ENCODE measurements around the gene STIM2. TPM values are rescaled to one million over a fixed set of nuclear protein-coding genes. Genes with fewer than 3 reads are reported as not detected.

STIM2 gene
- polyA plus RNA-seq, 1 donor (not counting 4 experiments of a cell fraction or from before 2014, with no cell fraction given), result 20.7 TPM

GRCh38 chr4:26999689-27000088 lies 139.0 kb downstream of the STIM2 start:
- no peaks in the 10 kb centered on the region for H3K36me3 ChIP-seq (ENCODE audit: control insufficient read depth in 2 of 2, extremely low read depth in 1 of 2, insufficient read depth in 2 of 2, low read length in 2 of 2)
- no peaks in the 10 kb centered on the region for H4K20me1 ChIP-seq (ENCODE audit: control insufficient read depth, extremely low read depth, insufficient read depth, low read length)
- FAIRE-seq, result no peak
- no peak overlapping the region for H3K4me2 ChIP-seq (ENCODE audit: control insufficient read depth, extremely low read depth, insufficient read depth, low read depth, low read length)
- no peak overlapping the region for H2AFZ ChIP-seq (ENCODE audit: control insufficient read depth, low read length)
- no peaks in the 10 kb centered on the region for H3K27me3 ChIP-seq (ENCODE audit: control insufficient read depth, extremely low read depth, insufficient read depth, low read length)
- H3K9ac ChIP-seq (ENCODE audit: control insufficient read depth, extremely low read depth, insufficient read depth, low read length), result no peak overlapping the region
- TF ChIP-seq, protein P1, sequence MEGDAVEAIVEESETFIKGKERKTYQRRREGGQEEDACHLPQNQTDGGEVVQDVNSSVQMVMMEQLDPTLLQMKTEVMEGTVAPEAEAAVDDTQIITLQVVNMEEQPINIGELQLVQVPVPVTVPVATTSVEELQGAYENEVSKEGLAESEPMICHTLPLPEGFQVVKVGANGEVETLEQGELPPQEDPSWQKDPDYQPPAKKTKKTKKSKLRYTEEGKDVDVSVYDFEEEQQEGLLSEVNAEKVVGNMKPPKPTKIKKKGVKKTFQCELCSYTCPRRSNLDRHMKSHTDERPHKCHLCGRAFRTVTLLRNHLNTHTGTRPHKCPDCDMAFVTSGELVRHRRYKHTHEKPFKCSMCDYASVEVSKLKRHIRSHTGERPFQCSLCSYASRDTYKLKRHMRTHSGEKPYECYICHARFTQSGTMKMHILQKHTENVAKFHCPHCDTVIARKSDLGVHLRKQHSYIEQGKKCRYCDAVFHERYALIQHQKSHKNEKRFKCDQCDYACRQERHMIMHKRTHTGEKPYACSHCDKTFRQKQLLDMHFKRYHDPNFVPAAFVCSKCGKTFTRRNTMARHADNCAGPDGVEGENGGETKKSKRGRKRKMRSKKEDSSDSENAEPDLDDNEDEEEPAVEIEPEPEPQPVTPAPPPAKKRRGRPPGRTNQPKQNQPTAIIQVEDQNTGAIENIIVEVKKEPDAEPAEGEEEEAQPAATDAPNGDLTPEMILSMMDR (optimal IDR thresholded peaks at IDR 0.05 in 1 of 3, IDR thresholded peaks at IDR 0.05 in 1 of 3, conservative IDR thresholded peaks at IDR 0.05 in 1 of 3; ENCODE audit: extremely low read depth in 1 of 3, insufficient read depth in 2 of 3, low read length in 3 of 3), result no peak
- TF ChIP-seq EZH2 (IDR thresholded peaks at IDR 0.05; ENCODE audit: low read length), result no peak
- H3K79me2 ChIP-seq (ENCODE audit: control insufficient read depth, insufficient read depth, low read length), result no peaks in the 10 kb centered on the region
- H3K9me1 ChIP-seq (ENCODE audit: control insufficient read depth, extremely low read depth, insufficient read depth, low read length), result no peaks in the 10 kb centered on the region
- dilution Hi-C loops (cut with MboI; ENCODE audit: extremely low pct_ligation_motif_present, low sequenced_read_pairs), result no loop called here
- H3K4me3 ChIP-seq (ENCODE audit: control insufficient read depth in 2 of 3, extremely low read depth in 1 of 3, insufficient read depth in 2 of 3, low read depth in 1 of 3, low read length in 3 of 3), result no peak overlapping the region
- DNase-seq (ENCODE audit: low read depth, low spot score), result no peak
- H3K4me1 ChIP-seq (ENCODE audit: control insufficient read depth, extremely low read depth, insufficient read depth, low read length), result no peaks in the 10 kb centered on the region
- H3K9me3 ChIP-seq (ENCODE audit: control insufficient read depth, low read depth, low read length), result no peaks in the 10 kb centered on the region
- no peak overlapping the region for H3K27ac ChIP-seq (ENCODE audit: control insufficient read depth, insufficient read depth, low read length)

DNA sequence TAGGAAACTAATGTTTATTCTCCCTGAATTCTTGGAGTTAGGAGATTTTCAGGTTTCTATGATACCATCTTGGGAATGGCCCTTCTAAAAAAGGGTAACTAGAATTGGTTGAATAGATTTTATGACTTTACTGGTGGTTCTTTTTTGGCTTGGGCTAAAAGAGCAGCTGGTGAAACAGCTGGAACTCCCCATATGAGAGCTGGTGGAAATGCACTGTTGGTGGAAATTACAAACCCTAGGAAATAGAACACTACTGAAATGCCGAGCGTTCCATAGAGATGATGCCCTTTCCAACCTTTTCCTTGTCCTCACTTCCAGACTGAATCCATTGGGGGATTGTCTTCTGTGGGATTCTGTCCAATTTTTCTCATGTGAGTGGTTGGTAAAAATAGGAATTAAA lies 139.5 kb downstream of the STIM2 start:
- Histone ChIP-seq H3K27ac (ENCODE audit: control insufficient read depth, insufficient read depth, low read length) (no peak overlapping the region), H3K4me1 (ENCODE audit: control insufficient read depth, extremely low read depth, insufficient read depth, low read length) (peaks cover 2% of the 10 kb centered on the region), H4K20me1 (ENCODE audit: control insufficient read depth, extremely low read depth, insufficient read depth, low read length) (no peaks in the 10 kb centered on the region), H3K9me3 (ENCODE audit: control insufficient read depth, low read depth, low read length) (no peaks in the 10 kb centered on the region), H3K4me3 (ENCODE audit: control insufficient read depth in 2 of 3, extremely low read depth in 1 of 3, insufficient read depth in 2 of 3, low read depth in 1 of 3, low read length in 3 of 3) (no peak overlapping the region), H3K9ac (ENCODE audit: control insufficient read depth, extremely low read depth, insufficient read depth, low read length) (no peak overlapping the region), H3K9me1 (ENCODE audit: control insufficient read depth, extremely low read depth, insufficient read depth, low read length) (no peaks in the 10 kb centered on the region), H3K36me3 (ENCODE audit: control insufficient read depth in 2 of 2, extremely low read depth in 1 of 2, insufficient read depth in 2 of 2, low read length in 2 of 2) (no peaks in the 10 kb centered on the region), H3K4me2 (ENCODE audit: control insufficient read depth, extremely low read depth, insufficient read depth, low read depth, low read length) (no peak overlapping the region), H3K79me2 (ENCODE audit: control insufficient read depth, insufficient read depth, low read length) (no peaks in the 10 kb centered on the region), H3K27me3 (ENCODE audit: control insufficient read depth, extremely low read depth, insufficient read depth, low read length) (no peaks in the 10 kb centered on the region), H2AFZ (ENCODE audit: control insufficient read depth, low read length) (no peak overlapping the region)
- TF ChIP-seq EZH2 (IDR thresholded peaks at IDR 0.05; ENCODE audit: low read length), result no peak
- TF ChIP-seq, protein P1 (optimal IDR thresholded peaks at IDR 0.05 in 1 of 3, IDR thresholded peaks at IDR 0.05 in 1 of 3, conservative IDR thresholded peaks at IDR 0.05 in 1 of 3; ENCODE audit: extremely low read depth in 1 of 3, insufficient read depth in 2 of 3, low read length in 3 of 3), result no peak
- dilution Hi-C loops (cut with MboI; ENCODE audit: extremely low pct_ligation_motif_present, low sequenced_read_pairs), result no loop called here
- DNase-seq (ENCODE audit: low read depth, low spot score) (no peak), FAIRE-seq (no peak)

Measured in keratinocyte (primary cell).